A549 (cell line): ENCODE data around the gene TMEM95. TPM values are rescaled to one million over a fixed set of nuclear protein-coding genes. Genes with fewer than 3 reads are reported as not detected.

Experiments used
- BCL3 ChIP-seq: fragments of >200 bp; sonication (Bioruptor Twin); formaldehyde crosslinking; IDR thresholded peaks from 3 replicates; pipeline ENCODE4 v1.6.1; 2016
- CBX8 ChIP-seq: fragments of 200-600 bp; sonication (generic); IDR thresholded peaks from 2 replicates; pipeline ENCODE4 v1.6.1; 2016
- CHD2 ChIP-seq: fragments of 150-350 bp; IDR thresholded peaks from 2 replicates; pipeline ENCODE4 v1.6.1; 2014; ENCODE audit warnings: low read length; ENCODE audit not compliant: partially characterized antibody
- EHF ChIP-seq: fragments of 250-450 bp; sonication (Bioruptor Pico); IDR thresholded peaks from 2 replicates; pipeline ENCODE4 v1.5.0; 2020; ENCODE audit warnings: mild to moderate bottlenecking
- EHMT2 ChIP-seq: fragments of 200-600 bp; sonication (generic); IDR thresholded peaks from 2 replicates; pipeline ENCODE4 v1.6.1; 2016; ENCODE audit warnings: antibody characterized with exemption, low read depth, mild to moderate bottlenecking, moderate library complexity
- EP300 ChIP-seq, 2 experiments: fragments of >200 bp; sonication (Bioruptor Twin); formaldehyde crosslinking; IDR thresholded peaks; 2 replicates in 1 of 2; 3 replicates in 1 of 2; pipeline ENCODE4 v1.6.1; 2016 to 2017
- ESRRA ChIP-seq: fragments of 150-350 bp; IDR thresholded peaks from 2 replicates; pipeline ENCODE4 v1.6.1; 2014; ENCODE audit warnings: mild to moderate bottlenecking, low read length, borderline replicate concordance
- FOSB ChIP-seq: fragments of 250-450 bp; sonication (Bioruptor Pico); IDR thresholded peaks from 2 replicates; pipeline ENCODE4 v1.5.0; 2020; ENCODE audit warnings: mild to moderate bottlenecking, moderate library complexity
- FOSL2 ChIP-seq, 2 experiments: fragments of 450-650 bp in 1 of 2; fragments of >200 bp in 1 of 2; sonication (Bioruptor Twin) in 1 of 2; formaldehyde crosslinking; IDR thresholded peaks; 2 replicates each; pipeline versions ENCODE4 v1.5.0 to v1.6.1; 2016 to 2020; ENCODE audit warnings: mild to moderate bottlenecking in 1 of 2, moderate library complexity in 1 of 2
- JUN ChIP-seq, 2 experiments: fragments of >200 bp; sonication (Bioruptor Twin); formaldehyde crosslinking; IDR thresholded peaks; 2 replicates in 1 of 2; 3 replicates in 1 of 2; pipeline ENCODE4 v1.6.1; 2016 to 2017
- JUNB ChIP-seq: fragments of >200 bp; sonication (Bioruptor Twin); formaldehyde crosslinking; IDR thresholded peaks from 2 replicates; pipeline ENCODE4 v1.6.1; 2016
- KDM1A ChIP-seq: fragments of 200-600 bp; sonication (generic); IDR thresholded peaks from 2 replicates; pipeline ENCODE4 v1.6.1; 2016; ENCODE audit warnings: low read depth, mild to moderate bottlenecking
- MAFK ChIP-seq: fragments of 450-650 bp; IDR thresholded peaks from 2 replicates; pipeline ENCODE4 v1.6.1; 2014; ENCODE audit not compliant: partially characterized antibody
- MAX ChIP-seq: IDR thresholded peaks from 2 replicates; pipeline ENCODE4 v1.6.1; 2012
- MAZ ChIP-seq: fragments of 150-350 bp; IDR thresholded peaks from 2 replicates; pipeline ENCODE4 v1.6.1; 2014; ENCODE audit warnings: antibody characterized with exemption, low read depth, low read length, borderline replicate concordance
- MYC ChIP-seq: IDR thresholded peaks from 2 replicates; pipeline ENCODE4 v1.6.1; 2012; ENCODE audit warnings: mild to moderate bottlenecking, inconsistent platforms, low read length, improper control_type of control experiment, borderline replicate concordance
- NFE2L2 ChIP-seq: fragments of 150-350 bp; conservative IDR thresholded peaks from 2 replicates; pipeline ENCODE4 v1.6.1; 2014; ENCODE audit warnings: low read length
- NPAS2 ChIP-seq: fragments of 250-450 bp; sonication (Bioruptor Pico); IDR thresholded peaks from 2 replicates; pipeline ENCODE4 v1.8.0; 2022; ENCODE audit warnings: mild to moderate bottlenecking, moderate library complexity, borderline replicate concordance
- NR3C1 ChIP-seq: fragments of >200 bp; sonication (Bioruptor Twin); formaldehyde crosslinking; IDR thresholded peaks from 3 replicates; pipeline ENCODE4 v1.6.1; 2017
- PHF8 ChIP-seq: fragments of 200-600 bp; sonication (generic); IDR thresholded peaks from 2 replicates; pipeline ENCODE4 v1.6.1; 2016; ENCODE audit warnings: low read depth, mild to moderate bottlenecking, antibody characterized with exemption, moderate library complexity, borderline replicate concordance
- POLR2A ChIP-seq: IDR thresholded peaks from 2 replicates; pipeline ENCODE4 v1.6.1; 2012; ENCODE audit warnings: mild to moderate bottlenecking, low read length
- RAD21 ChIP-seq, 2 experiments: fragments of >200 bp in 1 of 2; sonication (Bioruptor Twin) in 1 of 2; formaldehyde crosslinking in 1 of 2; IDR thresholded peaks in 1 of 2; conservative IDR thresholded peaks in 1 of 2; 2 replicates in 1 of 2; 3 replicates in 1 of 2; pipeline ENCODE4 v1.6.1; 2012 to 2018; ENCODE audit warnings: inconsistent platforms in 1 of 2
- RARB ChIP-seq: fragments of 250-450 bp; sonication (Bioruptor Pico); IDR thresholded peaks from 2 replicates; pipeline ENCODE4 v1.8.0; 2021; ENCODE audit warnings: mild to moderate bottlenecking, moderate library complexity
- RFX5 ChIP-seq: fragments of 450-650 bp; IDR thresholded peaks from 2 replicates; pipeline ENCODE4 v1.7.1; 2014; ENCODE audit warnings: antibody characterized with exemption, mild to moderate bottlenecking, moderate library complexity
- RNF2 ChIP-seq: fragments of 200-600 bp; sonication (generic); IDR thresholded peaks from 2 replicates; pipeline ENCODE4 v1.6.1; 2016; ENCODE audit warnings: low read depth, mild to moderate bottlenecking, antibody characterized with exemption, moderate library complexity, borderline replicate concordance
- SMC3 ChIP-seq: fragments of >200 bp; sonication (Bioruptor Twin); formaldehyde crosslinking; IDR thresholded peaks from 3 replicates; pipeline ENCODE4 v1.6.1; 2018; ENCODE audit warnings: inconsistent platforms
- SREBF2 ChIP-seq: fragments of 450-650 bp; IDR thresholded peaks from 2 replicates; pipeline ENCODE4 v1.6.1; 2014; ENCODE audit warnings: mild to moderate bottlenecking, moderate library complexity
- TP53 ChIP-seq: fragments of 250-450 bp; sonication (Bioruptor Pico); IDR thresholded peaks from 2 replicates; pipeline ENCODE4 v1.5.0; 2021; ENCODE audit warnings: mild to moderate bottlenecking, moderate library complexity
- ZC3H11A ChIP-seq: fragments of 450-650 bp; IDR thresholded peaks from 2 replicates; pipeline ENCODE4 v1.6.1; 2014; ENCODE audit warnings: antibody characterized with exemption, mild to moderate bottlenecking
- ZSCAN20 ChIP-seq: fragments of 250-450 bp; sonication (Bioruptor Pico); IDR thresholded peaks from 2 replicates; pipeline ENCODE4 v1.8.0; 2022; ENCODE audit warnings: mild to moderate bottlenecking, moderate library complexity
- polyA plus RNA-seq, 4 experiments: library from polyadenylated mRNA; depleted of rRNA in 3 of 4; stranded (reverse); fragments of >200 nt; fragmentation: RNase III in 1 of 4; extraction: RNeasy Plus Mini Kit Qiagen cat#74134 plus additional on column Dnase treatment in 1 of 4; gene quantifications; 2 replicates in 3 of 4; 3 replicates in 1 of 4; pipeline ENCODE4 v1.2.3, GENCODE V29; 2011 to 2017
- TF ChIP-seq, protein P1 (sequence below): fragments of >200 bp; sonication (Bioruptor Twin); formaldehyde crosslinking; IDR thresholded peaks from 2 replicates; pipeline ENCODE4 v1.6.1; 2016
- TF ChIP-seq, protein P2 (sequence below): IDR thresholded peaks from 2 replicates; pipeline ENCODE4 v1.6.1; 2012
- TF ChIP-seq, protein P3 (sequence below): fragments of 200-600 bp; sonication (generic); IDR thresholded peaks from 2 replicates; pipeline ENCODE4 v1.6.1; 2016; ENCODE audit warnings: antibody characterized with exemption, mild to moderate bottlenecking, moderate library complexity

Gene TMEM95
- polyA plus RNA-seq, 2 of the 4 experiments (the other 2 are of a cell fraction) = not detected

DNA sequence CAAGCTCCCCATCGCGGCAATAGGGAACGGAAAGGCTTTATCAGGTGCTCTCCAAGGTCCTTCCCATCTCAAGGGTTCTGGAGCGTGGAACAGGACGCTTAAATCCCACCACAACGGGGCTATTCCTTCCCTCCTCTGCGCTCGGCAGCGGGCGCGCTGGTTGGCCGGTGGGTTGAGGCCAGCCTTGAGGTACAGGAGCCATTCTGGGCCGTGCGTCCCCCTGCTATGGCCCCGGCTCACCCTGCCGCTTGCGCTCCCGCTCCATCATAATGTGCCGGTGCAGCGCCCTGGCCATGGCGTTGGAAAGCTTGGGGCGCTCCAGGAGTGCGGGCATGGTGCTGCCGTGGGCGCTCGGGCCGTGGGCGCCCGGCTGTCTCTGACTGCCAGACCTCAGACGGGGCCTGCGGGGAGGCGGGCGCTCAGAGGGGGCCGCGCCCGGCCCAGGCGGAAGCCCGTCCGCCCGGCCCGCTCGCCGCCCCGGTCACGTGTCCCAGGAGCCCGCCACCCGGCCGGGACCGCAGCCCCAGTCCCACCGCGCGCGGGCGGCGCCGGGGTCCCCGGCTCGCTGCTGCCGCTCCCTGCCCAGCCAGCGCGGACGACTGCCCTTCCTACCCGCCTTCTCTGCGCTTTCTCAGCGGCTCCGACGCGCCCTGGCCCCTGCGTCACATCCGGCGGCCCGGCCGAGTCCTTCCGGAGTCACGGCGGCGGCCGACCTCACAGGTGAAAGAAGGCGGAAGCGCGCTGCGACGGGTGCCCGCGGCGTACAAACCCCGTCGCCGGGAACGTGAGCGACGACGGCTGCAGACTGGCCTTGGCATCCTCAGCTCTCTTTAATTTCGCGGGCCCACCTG lies 40.0 kb upstream of the TMEM95 start, which contains the start of gene GPS2 (continued):
- peak; percentile 89 for TF ChIP-seq FOSB (CRISPR knock-in tag)
- no peak for TF ChIP-seq RNF2
- peak; percentile 94 to 98 for TF ChIP-seq JUN (IDR thresholded peaks at IDR 0.05)
- TF ChIP-seq EP300 (IDR thresholded peaks at IDR 0.05) = peak in 1 of 2 experiments; percentile 6; a peak in 1 of 5 replicates
- TF ChIP-seq RARB = 0 out of 2 replicates have a peak, but pooled peaks have one; percentile 46
- no peak for TF ChIP-seq KDM1A
- TF ChIP-seq, protein P1, sequence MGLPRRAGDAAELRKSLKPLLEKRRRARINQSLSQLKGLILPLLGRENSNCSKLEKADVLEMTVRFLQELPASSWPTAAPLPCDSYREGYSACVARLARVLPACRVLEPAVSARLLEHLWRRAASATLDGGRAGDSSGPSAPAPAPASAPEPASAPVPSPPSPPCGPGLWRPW = no peak
- TF ChIP-seq MAX = peak; percentile 93
- peak; percentile 54; the same call in 1 of the 2 replicates for TF ChIP-seq NPAS2
- TF ChIP-seq PHF8 = peak; percentile 45; the same call in 1 of the 2 replicates
- no peak for TF ChIP-seq CBX8
- no peak for TF ChIP-seq SREBF2
- TF ChIP-seq POLR2A = peak; percentile 82
- TF ChIP-seq SMC3 = 0 out of 3 replicates have a peak, but pooled peaks have one; percentile 20
- TF ChIP-seq NR3C1 = no peak
- no peak for TF ChIP-seq ZC3H11A
- peak; percentile 58; the same call in 1 of the 2 replicates for TF ChIP-seq EHF (CRISPR knock-in tag)
- no peak for TF ChIP-seq MAZ
- no peak; a peak in 2 of 5 replicates for TF ChIP-seq RAD21 (conservative IDR thresholded peaks at IDR 0.05 in 1 of 2, IDR thresholded peaks at IDR 0.05 in 1 of 2)
- TF ChIP-seq FOSL2 (IDR thresholded peaks at IDR 0.05) = no peak
- TF ChIP-seq FOSL2 (CRISPR knock-in tag; IDR thresholded peaks at IDR 0.05) = peak; percentile 8; the same call in 1 of the 2 replicates
- peak; percentile 59; the same call in 1 of the 2 replicates for TF ChIP-seq MYC
- TF ChIP-seq, protein P2, sequence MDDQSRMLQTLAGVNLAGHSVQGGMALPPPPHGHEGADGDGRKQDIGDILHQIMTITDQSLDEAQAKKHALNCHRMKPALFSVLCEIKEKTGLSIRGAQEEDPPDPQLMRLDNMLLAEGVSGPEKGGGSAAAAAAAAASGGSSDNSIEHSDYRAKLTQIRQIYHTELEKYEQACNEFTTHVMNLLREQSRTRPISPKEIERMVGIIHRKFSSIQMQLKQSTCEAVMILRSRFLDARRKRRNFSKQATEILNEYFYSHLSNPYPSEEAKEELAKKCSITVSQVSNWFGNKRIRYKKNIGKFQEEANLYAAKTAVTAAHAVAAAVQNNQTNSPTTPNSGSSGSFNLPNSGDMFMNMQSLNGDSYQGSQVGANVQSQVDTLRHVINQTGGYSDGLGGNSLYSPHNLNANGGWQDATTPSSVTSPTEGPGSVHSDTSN = peak; percentile 87
- no peak for TF ChIP-seq RFX5
- no peak for TF ChIP-seq ZSCAN20 (CRISPR knock-in tag)
- TF ChIP-seq JUNB = no peak
- no peak for TF ChIP-seq NFE2L2
- TF ChIP-seq TP53 = peak; percentile 83; the same call in 1 of the 2 replicates
- TF ChIP-seq, protein P3, sequence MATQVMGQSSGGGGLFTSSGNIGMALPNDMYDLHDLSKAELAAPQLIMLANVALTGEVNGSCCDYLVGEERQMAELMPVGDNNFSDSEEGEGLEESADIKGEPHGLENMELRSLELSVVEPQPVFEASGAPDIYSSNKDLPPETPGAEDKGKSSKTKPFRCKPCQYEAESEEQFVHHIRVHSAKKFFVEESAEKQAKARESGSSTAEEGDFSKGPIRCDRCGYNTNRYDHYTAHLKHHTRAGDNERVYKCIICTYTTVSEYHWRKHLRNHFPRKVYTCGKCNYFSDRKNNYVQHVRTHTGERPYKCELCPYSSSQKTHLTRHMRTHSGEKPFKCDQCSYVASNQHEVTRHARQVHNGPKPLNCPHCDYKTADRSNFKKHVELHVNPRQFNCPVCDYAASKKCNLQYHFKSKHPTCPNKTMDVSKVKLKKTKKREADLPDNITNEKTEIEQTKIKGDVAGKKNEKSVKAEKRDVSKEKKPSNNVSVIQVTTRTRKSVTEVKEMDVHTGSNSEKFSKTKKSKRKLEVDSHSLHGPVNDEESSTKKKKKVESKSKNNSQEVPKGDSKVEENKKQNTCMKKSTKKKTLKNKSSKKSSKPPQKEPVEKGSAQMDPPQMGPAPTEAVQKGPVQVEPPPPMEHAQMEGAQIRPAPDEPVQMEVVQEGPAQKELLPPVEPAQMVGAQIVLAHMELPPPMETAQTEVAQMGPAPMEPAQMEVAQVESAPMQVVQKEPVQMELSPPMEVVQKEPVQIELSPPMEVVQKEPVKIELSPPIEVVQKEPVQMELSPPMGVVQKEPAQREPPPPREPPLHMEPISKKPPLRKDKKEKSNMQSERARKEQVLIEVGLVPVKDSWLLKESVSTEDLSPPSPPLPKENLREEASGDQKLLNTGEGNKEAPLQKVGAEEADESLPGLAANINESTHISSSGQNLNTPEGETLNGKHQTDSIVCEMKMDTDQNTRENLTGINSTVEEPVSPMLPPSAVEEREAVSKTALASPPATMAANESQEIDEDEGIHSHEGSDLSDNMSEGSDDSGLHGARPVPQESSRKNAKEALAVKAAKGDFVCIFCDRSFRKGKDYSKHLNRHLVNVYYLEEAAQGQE = peak; percentile 90
- no peak for TF ChIP-seq EHMT2
- peak; percentile 48 for TF ChIP-seq CHD2
- TF ChIP-seq BCL3 = peak; percentile 90
- TF ChIP-seq MAFK = no peak
- 0 out of 2 replicates have a peak, but pooled peaks have one; percentile 31 for TF ChIP-seq ESRRA
- TF ChIP-seq, all 56 proteins: peak for 25
